ENCODE results near the gene ASPDH. TPM values are rescaled to one million over a fixed set of nuclear protein-coding genes. Genes with fewer than 3 reads are reported as not detected.

Gene ASPDH
- total RNA-seq, 1 experiment from 2014 or later: not detected

DNA sequence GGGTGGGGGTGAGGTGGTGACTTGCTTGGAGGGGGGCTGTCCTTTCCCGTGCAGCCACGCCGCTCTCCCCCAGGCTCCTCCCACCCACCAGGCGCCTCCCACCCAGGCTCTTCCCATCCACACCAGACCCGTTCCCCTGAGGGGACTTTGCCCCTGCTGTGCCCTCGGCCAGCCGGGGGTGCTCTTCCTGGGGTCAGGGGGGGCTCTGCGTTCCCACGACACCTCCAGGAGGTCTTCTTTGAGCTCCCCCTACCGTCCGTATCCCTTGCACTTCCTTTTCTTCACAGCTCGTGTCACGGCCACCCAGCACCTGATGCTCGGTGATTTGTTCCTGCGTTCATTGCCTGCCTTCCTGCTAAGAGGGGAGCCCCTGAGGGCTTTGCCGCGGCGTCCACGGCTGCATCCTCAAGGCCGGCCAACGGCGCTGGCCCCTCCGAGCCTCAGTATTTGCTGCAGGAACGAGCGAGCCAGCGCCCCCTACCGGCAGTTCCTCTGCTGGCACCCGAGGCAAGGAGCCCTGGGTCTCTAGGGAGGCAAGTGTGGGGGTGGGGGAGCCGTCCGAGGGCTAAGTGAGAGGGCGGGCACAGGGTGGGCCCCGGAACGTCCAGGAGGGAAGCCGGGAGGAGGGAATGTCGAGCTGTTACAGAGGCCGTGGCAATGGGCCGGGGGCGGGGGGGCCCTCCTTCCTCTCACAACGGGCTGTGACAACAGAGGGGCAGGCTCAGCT lies 42.7 kb upstream of the ASPDH start:
- Histone ChIP-seq H4K20me1 (ENCODE audit: control insufficient read depth, insufficient read depth, insufficient read length) (no peaks in the 10 kb centered on the region), H3K27me3 (ENCODE audit: insufficient read depth, low read length) (no peaks in the 10 kb centered on the region; the same call in 1 of the 2 replicates), H4K5ac (ENCODE audit: insufficient read length, low read depth, low read length) (no peak overlapping the region)

More for the DNA sequence above, 42.7 kb upstream of the ASPDH start:
- Histone ChIP-seq H2BK120ac (ENCODE audit: low read depth, low read length, poor library complexity, severe bottlenecking) (no peak overlapping the region), H3K9me3 (ENCODE audit: control insufficient read depth, low read depth, low read length) (no peaks in the 10 kb centered on the region), H2AFZ (ENCODE audit: low read length) (no peak overlapping the region), H3K18ac (ENCODE audit: insufficient read length, low read depth, low read length) (no peak overlapping the region), H3K4ac (ENCODE audit: low read depth, low read length) (no peak overlapping the region), H3K79me1 (ENCODE audit: insufficient read depth, low read depth, low read length, poor library complexity, severe bottlenecking) (no peaks in the 10 kb centered on the region), H3K27ac (ENCODE audit: insufficient read length, low read depth, low read length) (no peak overlapping the region), H3K9ac (ENCODE audit: extremely low read depth, insufficient read length, low read length) (no peak overlapping the region), H3T11ph (ENCODE audit: low read length) (no peak overlapping the region), H3K4me2 (ENCODE audit: insufficient read depth, insufficient read length, low read length) (peak overlapping the region; percentile 74), H2BK15ac (ENCODE audit: low read depth, low read length) (no peak overlapping the region), H4K91ac (ENCODE audit: insufficient read length, low read depth, low read length) (no peak overlapping the region), H3K23me2 (ENCODE audit: insufficient read length, low read depth, low read length, poor library complexity, severe bottlenecking) (peaks cover 18% of the 10 kb centered on the region), H4K8ac (replicated peaks; ENCODE audit: insufficient read length, low read depth, low read length) (no peak overlapping the region), H3K4me1 (ENCODE audit: insufficient read depth, low read length) (no peaks in the 10 kb centered on the region), H3K56ac (ENCODE audit: insufficient read length, low read depth, low read length) (no peak overlapping the region), H2BK5ac (ENCODE audit: insufficient read length, low read length) (no peak overlapping the region), H3K79me2 (ENCODE audit: insufficient read depth, low read length) (no peaks in the 10 kb centered on the region), H2AK5ac (ENCODE audit: insufficient read length, low read length) (no peak overlapping the region), H2BK12ac (ENCODE audit: insufficient read length, low read depth, low read length) (no peak overlapping the region), H3K14ac (ENCODE audit: insufficient read depth, low read length) (no peak overlapping the region), H2BK20ac (ENCODE audit: low read depth, low read length, poor library complexity, severe bottlenecking) (no peak overlapping the region), H3K23ac (ENCODE audit: insufficient read length, low read depth, low read length) (no peak overlapping the region)
- Mint-ChIP-seq H3K27ac (peak overlapping the region in 1 of 3 experiments; percentile 85; a peak in 2 of 7 replicates), H3K4me3 (peak overlapping the region; percentile 70 to 99), H3K9me3 (no peaks in the 10 kb centered on the region), H3K27me3 (ENCODE audit: low read depth) (peaks cover 91% of the 10 kb centered on the region), H3K36me3 (ENCODE audit: insufficient read depth in 1 of 3, low read depth in 3 of 3) (peaks cover 0 to 2% (median 0%) of the 10 kb centered on the region in 3 experiments; a peak in 1 of 7 replicates), H3K4me1 (peaks cover 17 to 31% of the 10 kb centered on the region in 2 experiments)
- DNase-seq: peak; percentile 94
- WGBS (ENCODE audit: extremely low coverage, insufficient read length, low lambda C conversion rate): no CpG with 5 or more reads among the region's 39 CpGs
- TF ChIP-seq, protein P1, sequence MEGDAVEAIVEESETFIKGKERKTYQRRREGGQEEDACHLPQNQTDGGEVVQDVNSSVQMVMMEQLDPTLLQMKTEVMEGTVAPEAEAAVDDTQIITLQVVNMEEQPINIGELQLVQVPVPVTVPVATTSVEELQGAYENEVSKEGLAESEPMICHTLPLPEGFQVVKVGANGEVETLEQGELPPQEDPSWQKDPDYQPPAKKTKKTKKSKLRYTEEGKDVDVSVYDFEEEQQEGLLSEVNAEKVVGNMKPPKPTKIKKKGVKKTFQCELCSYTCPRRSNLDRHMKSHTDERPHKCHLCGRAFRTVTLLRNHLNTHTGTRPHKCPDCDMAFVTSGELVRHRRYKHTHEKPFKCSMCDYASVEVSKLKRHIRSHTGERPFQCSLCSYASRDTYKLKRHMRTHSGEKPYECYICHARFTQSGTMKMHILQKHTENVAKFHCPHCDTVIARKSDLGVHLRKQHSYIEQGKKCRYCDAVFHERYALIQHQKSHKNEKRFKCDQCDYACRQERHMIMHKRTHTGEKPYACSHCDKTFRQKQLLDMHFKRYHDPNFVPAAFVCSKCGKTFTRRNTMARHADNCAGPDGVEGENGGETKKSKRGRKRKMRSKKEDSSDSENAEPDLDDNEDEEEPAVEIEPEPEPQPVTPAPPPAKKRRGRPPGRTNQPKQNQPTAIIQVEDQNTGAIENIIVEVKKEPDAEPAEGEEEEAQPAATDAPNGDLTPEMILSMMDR (conservative IDR thresholded peaks at IDR 0.05): peak; percentile 96
